ENCODE results near the gene SNTG2.

Gene SNTG2

DNA sequence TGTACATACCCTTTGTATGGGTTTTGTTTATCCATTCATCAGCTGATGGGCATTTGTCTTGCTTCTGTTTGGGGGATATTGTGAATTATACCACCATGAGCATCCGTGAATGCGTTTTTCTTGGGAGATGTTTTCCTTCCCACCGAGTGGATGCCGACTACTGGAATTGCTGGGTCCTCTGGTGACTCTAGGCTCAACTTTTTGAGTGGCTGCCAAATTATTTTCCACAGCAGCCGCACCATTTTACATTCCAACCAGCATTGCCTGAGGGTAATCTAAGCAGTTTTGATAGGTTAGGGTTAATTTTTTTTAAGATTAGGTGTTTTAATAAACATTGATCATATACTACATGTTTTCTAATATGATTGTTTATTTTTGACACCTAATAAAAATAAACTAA is 220.1 kb downstream of the SNTG2 start:
- no peaks in the 10 kb centered on the region for H3K27me3 ChIP-seq (ENCODE audit: insufficient read depth, poor library complexity, severe bottlenecking)
- TF ChIP-seq, protein P1, sequence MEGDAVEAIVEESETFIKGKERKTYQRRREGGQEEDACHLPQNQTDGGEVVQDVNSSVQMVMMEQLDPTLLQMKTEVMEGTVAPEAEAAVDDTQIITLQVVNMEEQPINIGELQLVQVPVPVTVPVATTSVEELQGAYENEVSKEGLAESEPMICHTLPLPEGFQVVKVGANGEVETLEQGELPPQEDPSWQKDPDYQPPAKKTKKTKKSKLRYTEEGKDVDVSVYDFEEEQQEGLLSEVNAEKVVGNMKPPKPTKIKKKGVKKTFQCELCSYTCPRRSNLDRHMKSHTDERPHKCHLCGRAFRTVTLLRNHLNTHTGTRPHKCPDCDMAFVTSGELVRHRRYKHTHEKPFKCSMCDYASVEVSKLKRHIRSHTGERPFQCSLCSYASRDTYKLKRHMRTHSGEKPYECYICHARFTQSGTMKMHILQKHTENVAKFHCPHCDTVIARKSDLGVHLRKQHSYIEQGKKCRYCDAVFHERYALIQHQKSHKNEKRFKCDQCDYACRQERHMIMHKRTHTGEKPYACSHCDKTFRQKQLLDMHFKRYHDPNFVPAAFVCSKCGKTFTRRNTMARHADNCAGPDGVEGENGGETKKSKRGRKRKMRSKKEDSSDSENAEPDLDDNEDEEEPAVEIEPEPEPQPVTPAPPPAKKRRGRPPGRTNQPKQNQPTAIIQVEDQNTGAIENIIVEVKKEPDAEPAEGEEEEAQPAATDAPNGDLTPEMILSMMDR (IDR thresholded peaks at IDR 0.05; ENCODE audit: poor library complexity, severe bottlenecking): no peak
- no peaks in the 10 kb centered on the region for H3K4me1 ChIP-seq (ENCODE audit: insufficient read depth, poor library complexity, severe bottlenecking)
- H3K36me3 ChIP-seq (ENCODE audit: low read depth): no peaks in the 10 kb centered on the region
- no peak for DNase-seq (ENCODE audit: low spot score)
- H3K27ac ChIP-seq (ENCODE audit: poor library complexity, severe bottlenecking): no peak overlapping the region
- H3K4me3 ChIP-seq (ENCODE audit: severe bottlenecking): no peak overlapping the region
- no peaks in the 10 kb centered on the region for H3K9me3 ChIP-seq (ENCODE audit: severe bottlenecking)
- ATAC-seq (ENCODE audit: low read depth): no peak

DNA sequence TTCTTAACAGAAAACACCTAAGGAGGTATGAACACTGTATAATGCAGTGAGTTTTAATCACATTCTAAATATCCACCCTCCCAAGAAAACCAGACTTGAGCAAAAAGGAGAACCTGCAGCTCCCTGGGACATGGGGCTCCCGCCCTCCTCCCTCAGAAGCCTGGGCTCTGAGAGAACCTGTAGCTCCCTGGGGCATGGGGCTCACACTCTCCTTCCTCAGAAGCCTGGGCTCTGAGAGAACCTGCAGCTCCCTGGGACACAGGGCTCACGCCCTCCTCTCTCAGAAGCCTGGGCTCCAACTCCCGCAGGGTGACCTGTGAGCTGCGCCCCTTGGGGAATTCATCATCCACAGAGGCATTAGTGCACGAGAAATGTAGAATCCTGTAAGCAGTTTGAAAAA is 222.9 kb downstream of the SNTG2 start:
- H3K36me3 ChIP-seq (ENCODE audit: low read depth): no peaks in the 10 kb centered on the region
- H3K27ac ChIP-seq (ENCODE audit: poor library complexity, severe bottlenecking): no peak overlapping the region
- no peaks in the 10 kb centered on the region for H3K27me3 ChIP-seq (ENCODE audit: insufficient read depth, poor library complexity, severe bottlenecking)
- H3K9me3 ChIP-seq (ENCODE audit: severe bottlenecking): no peaks in the 10 kb centered on the region
- DNase-seq (ENCODE audit: low spot score) (no peak), ATAC-seq (ENCODE audit: low read depth) (no peak)
- H3K4me1 ChIP-seq (ENCODE audit: insufficient read depth, poor library complexity, severe bottlenecking): no peaks in the 10 kb centered on the region
- TF ChIP-seq, protein P1 (IDR thresholded peaks at IDR 0.05; ENCODE audit: poor library complexity, severe bottlenecking): no peak
- H3K4me3 ChIP-seq (ENCODE audit: severe bottlenecking): no peak overlapping the region

GRCh38 chr2:1181893-1182292 is 231.2 kb downstream of the SNTG2 start:
- DNase-seq (ENCODE audit: low spot score) (no peak), ATAC-seq (ENCODE audit: low read depth) (no peak)
- Histone ChIP-seq H3K27me3 (ENCODE audit: insufficient read depth, poor library complexity, severe bottlenecking) (no peaks in the 10 kb centered on the region), H3K4me3 (ENCODE audit: severe bottlenecking) (no peak overlapping the region), H3K36me3 (ENCODE audit: low read depth) (no peaks in the 10 kb centered on the region), H3K27ac (ENCODE audit: poor library complexity, severe bottlenecking) (no peak overlapping the region), H3K9me3 (ENCODE audit: severe bottlenecking) (peaks cover 4% of the 10 kb centered on the region), H3K4me1 (ENCODE audit: insufficient read depth, poor library complexity, severe bottlenecking) (no peaks in the 10 kb centered on the region)
- TF ChIP-seq, protein P1 (IDR thresholded peaks at IDR 0.05; ENCODE audit: poor library complexity, severe bottlenecking): no peak

DNA sequence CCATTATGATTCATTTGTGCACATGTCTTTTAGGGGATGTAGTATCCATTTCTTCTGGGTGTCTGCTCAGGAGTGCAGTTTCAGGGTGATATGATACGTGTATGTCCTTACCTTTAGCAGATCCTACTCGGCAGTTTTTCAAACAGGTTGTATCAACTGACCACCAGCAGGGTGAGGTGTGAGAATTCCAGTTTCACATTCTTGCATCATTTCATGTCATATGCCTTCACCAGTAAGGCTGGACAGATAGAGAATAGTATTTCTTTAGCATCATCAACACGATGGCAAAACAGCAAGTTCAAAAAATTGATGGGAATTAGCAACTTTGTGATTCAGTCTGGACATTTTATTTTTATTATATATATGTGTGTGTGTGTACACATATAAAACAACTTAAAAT is 232.7 kb downstream of the SNTG2 start:
- H3K9me3 ChIP-seq (ENCODE audit: severe bottlenecking): peaks cover 4% of the 10 kb centered on the region
- TF ChIP-seq, protein P1 (IDR thresholded peaks at IDR 0.05; ENCODE audit: poor library complexity, severe bottlenecking): no peak
- ATAC-seq (ENCODE audit: low read depth) (no peak), DNase-seq (ENCODE audit: low spot score) (no peak)
- H3K27me3 ChIP-seq (ENCODE audit: insufficient read depth, poor library complexity, severe bottlenecking): no peaks in the 10 kb centered on the region
- H3K4me3 ChIP-seq (ENCODE audit: severe bottlenecking): no peak overlapping the region
- no peak overlapping the region for H3K27ac ChIP-seq (ENCODE audit: poor library complexity, severe bottlenecking)
- H3K4me1 ChIP-seq (ENCODE audit: insufficient read depth, poor library complexity, severe bottlenecking): no peaks in the 10 kb centered on the region
- no peaks in the 10 kb centered on the region for H3K36me3 ChIP-seq (ENCODE audit: low read depth)

GRCh38 chr2:1186421-1186820 is 235.8 kb downstream of the SNTG2 start:
- H3K27ac ChIP-seq (ENCODE audit: poor library complexity, severe bottlenecking): no peak overlapping the region
- H3K4me3 ChIP-seq (ENCODE audit: severe bottlenecking): no peak overlapping the region
- no peaks in the 10 kb centered on the region for H3K4me1 ChIP-seq (ENCODE audit: insufficient read depth, poor library complexity, severe bottlenecking)
- DNase-seq (ENCODE audit: low spot score) (no peak), ATAC-seq (ENCODE audit: low read depth) (no peak)
- H3K36me3 ChIP-seq (ENCODE audit: low read depth): no peaks in the 10 kb centered on the region
- TF ChIP-seq, protein P1 (IDR thresholded peaks at IDR 0.05; ENCODE audit: poor library complexity, severe bottlenecking): no peak
- no peaks in the 10 kb centered on the region for H3K27me3 ChIP-seq (ENCODE audit: insufficient read depth, poor library complexity, severe bottlenecking)
- peaks cover 4% of the 10 kb centered on the region for H3K9me3 ChIP-seq (ENCODE audit: severe bottlenecking)
